GM12878 (cell line): ENCODE data around the gene PLAC8. TPM values are rescaled to one million over a fixed set of nuclear protein-coding genes. Genes with fewer than 3 reads are reported as not detected.

Experiments
- CTCF ChIP-seq, 3 experiments: IDR thresholded peaks in 2 of 3; conservative IDR thresholded peaks in 1 of 3; 2 replicates each; pipeline ENCODE4 v1.5.1; 2011; ENCODE audit warnings: low read depth in 3 of 3, low read length in 3 of 3, mild to moderate bottlenecking in 3 of 3, control low read depth in 2 of 3, moderate library complexity in 2 of 3, inconsistent platforms in 1 of 3, mixed read lengths in 1 of 3; ENCODE audit not compliant: control insufficient read depth in 2 of 3, insufficient read depth in 1 of 3; ENCODE audit errors: extremely low read depth in 1 of 3
- E4F1 ChIP-seq: fragments of 450-650 bp; IDR thresholded peaks from 2 replicates; pipeline ENCODE4 v1.6.1; 2018; ENCODE audit warnings: borderline replicate concordance, mild to moderate bottlenecking; ENCODE audit not compliant: partially characterized antibody
- EGR1 ChIP-seq, 2 experiments: IDR thresholded peaks; 1 replicate in 1 of 2; 2 replicates in 1 of 2; pipeline ENCODE4 v1.6.1; 2011 to 2012; ENCODE audit warnings: low read depth in 2 of 2, low read length in 2 of 2, borderline replicate concordance in 1 of 2, mild to moderate bottlenecking in 1 of 2, moderate library complexity in 1 of 2
- EP300 ChIP-seq, 2 experiments: fragments of 150-350 bp in 1 of 2; IDR thresholded peaks; 2 replicates each; pipeline ENCODE4 v1.6.1; 2011 to 2012; ENCODE audit warnings: low read depth in 2 of 2, low read length in 2 of 2, borderline replicate concordance in 1 of 2, improper control_type of control experiment in 1 of 2, inconsistent platforms in 1 of 2; ENCODE audit not compliant: control insufficient read depth in 1 of 2
- MXI1 ChIP-seq: fragments of 150-350 bp; IDR thresholded peaks from 2 replicates; pipeline ENCODE4 v1.6.1; 2011; ENCODE audit warnings: low read depth, mild to moderate bottlenecking, inconsistent platforms, low read length, improper control_type of control experiment
- POLR2AphosphoS5 ChIP-seq: IDR thresholded peaks from 2 replicates; pipeline ENCODE4 v1.6.1; 2011; ENCODE audit warnings: mild to moderate bottlenecking, low read length, inconsistent platforms
- POU2F2 ChIP-seq: IDR thresholded peaks from 3 replicates; pipeline ENCODE4 v1.6.1; 2011; ENCODE audit warnings: low read depth, mild to moderate bottlenecking, low read length, borderline replicate concordance
- RELA ChIP-seq: fragments of 450-650 bp; IDR thresholded peaks from 2 replicates; pipeline ENCODE4 v1.8.0; 2014; ENCODE audit warnings: borderline replicate concordance; ENCODE audit not compliant: partially characterized antibody
- SIX5 ChIP-seq: IDR thresholded peaks from 2 replicates; pipeline ENCODE4 v1.6.1; 2011; ENCODE audit warnings: mild to moderate bottlenecking, low read depth, low read length, moderate library complexity; ENCODE audit not compliant: severe bottlenecking
- SKIL ChIP-seq: fragments of 450-650 bp; IDR thresholded peaks from 2 replicates; pipeline ENCODE4 v1.6.1; 2017; ENCODE audit warnings: mild to moderate bottlenecking, low read depth, inconsistent platforms; ENCODE audit not compliant: poor library complexity, severe bottlenecking
- SUPT20H ChIP-seq: IDR thresholded peaks from 2 replicates; pipeline ENCODE4 v1.6.1; 2011; ENCODE audit warnings: low read depth, mild to moderate bottlenecking, low read length, moderate library complexity, borderline replicate concordance; ENCODE audit not compliant: control insufficient read depth
- ZNF687 ChIP-seq: fragments of 450-650 bp; IDR thresholded peaks from 2 replicates; pipeline ENCODE4 v1.6.1; 2017; ENCODE audit warnings: mild to moderate bottlenecking, moderate library complexity
- polyA plus RNA-seq, 11 experiments: library from polyadenylated mRNA; depleted of rRNA in 4 of 11; unstranded in 6 of 11; stranded (reverse) in 5 of 11; fragments of >200 nt; fragmentation: Nextera tagmentation in 4 of 11; fragmentation: Illumina TruSeq in 1 of 11; extraction: Ambion mirVana in 4 of 11; extraction: Trizol in 1 of 11; gene quantifications; 1 replicate in 1 of 11; 2 replicates in 10 of 11; pipeline versions ENCODE4 v1.2.1 to v1.2.3, GENCODE V29; 2011 to 2016; ENCODE audit warnings: inconsistent platforms in 2 of 11, missing spikeins in 2 of 11, low read depth in 1 of 11
- total RNA-seq, 4 experiments: library from RNA; depleted of rRNA in 3 of 4; stranded (reverse); fragments of >200 nt in 3 of 4; fragmentation: Illumina TruSeq in 1 of 4; extraction: Trizol in 1 of 4; gene quantifications; 2 replicates each; pipeline versions ENCODE4 v1.2.1 to v1.2.3, GENCODE V29; 2013 to 2021

PLAC8 gene
- total and polyA plus RNA-seq, 10 of the 15 experiments (the other 5 are each of a cell fraction or from before 2014, with no cell fraction given): 214 to 841 (median 348) TPM

- TF ChIP-seq EGR1 (IDR thresholded peaks at IDR 0.05; ENCODE audit: borderline replicate concordance in 1 of 2, low read depth in 2 of 2, low read length in 2 of 2) (peak in 1 of 2 experiments; percentile 58; a peak in 1 of 3 replicates), RELA (peak; percentile 45), POU2F2 (peak; percentile 74; the same call in 1 of the 3 replicates), POLR2AphosphoS5 (peak; percentile 83), SKIL (peak; percentile 49), E4F1 (peak; percentile 32), ZNF687 (peak; percentile 92), SIX5 (no peak), SUPT20H (no peak), MXI1 (peak; percentile 92), CTCF (IDR thresholded peaks at IDR 0.05 in 2 of 3, conservative IDR thresholded peaks at IDR 0.05 in 1 of 3; ENCODE audit: control insufficient read depth in 2 of 3, extremely low read depth in 1 of 3, insufficient read depth in 1 of 3, low read depth in 3 of 3, low read length in 3 of 3) (peak; percentile 80 to 94 (median 89); a peak in 5 of 6 replicates), EP300 (IDR thresholded peaks at IDR 0.05; ENCODE audit: borderline replicate concordance in 1 of 2, control insufficient read depth in 1 of 2, low read depth in 2 of 2, low read length in 2 of 2) (peak; percentile 46 to 69; a peak in 2 of 4 replicates)
Observed at GRCh38 chr4:83110223-83110945, 4.1 kb downstream of the PLAC8 start (continued).
